Stimulated activated CD4-positive, alpha-beta T cell treated with anti-CD3 and anti-CD28 coated beads, Interleukin-15, amount 100 ng/mL, for 24 hours (primary cell): ENCODE measurements around the gene PACS2.
"Not testable (repeated sequence)": the region's sequence is repeated elsewhere in the genome, so short reads cannot be mapped to it uniquely, and the experiment has no call there.

ENCODE experiments used
- DNase-seq: peaks from one replicate; pipeline ENCODE4 v3.0.0-alpha.2; 2020

The PACS2 gene

DNA sequence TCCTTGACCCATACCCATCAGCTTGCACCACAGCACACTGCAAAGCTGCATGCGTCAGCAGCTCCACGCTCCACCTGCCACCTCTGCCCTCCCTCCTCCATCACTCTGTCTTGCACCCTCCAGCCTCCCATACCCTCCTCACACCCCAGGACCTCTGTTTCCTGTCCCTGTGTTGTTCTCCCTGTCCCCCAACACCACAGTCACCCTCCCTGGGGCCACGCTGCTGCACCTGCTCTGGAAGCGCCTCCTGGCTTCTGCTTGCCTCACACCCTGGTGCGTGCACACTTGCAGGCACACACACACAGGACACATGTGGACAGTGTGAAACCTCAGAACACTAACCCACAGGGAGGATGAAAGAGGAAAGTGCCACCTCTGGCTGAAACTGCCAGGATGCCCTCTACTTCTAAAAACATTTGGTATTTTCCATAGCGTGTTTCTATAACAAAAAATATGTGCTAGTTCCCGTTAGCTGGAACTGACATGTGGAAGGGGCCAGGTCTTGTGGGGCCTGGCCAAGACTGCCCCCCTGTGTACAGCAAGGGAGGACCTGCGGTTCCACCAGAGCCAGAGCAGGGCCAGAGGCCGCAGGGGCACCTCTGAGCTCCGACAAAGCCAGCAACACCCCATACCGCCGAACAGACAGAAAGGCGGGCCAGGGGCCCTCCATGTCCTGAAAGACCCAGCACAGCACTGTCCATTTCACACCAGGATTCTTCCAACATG is 23.8 kb upstream of the PACS2 start:
- no peak for DNase-seq

DNA sequence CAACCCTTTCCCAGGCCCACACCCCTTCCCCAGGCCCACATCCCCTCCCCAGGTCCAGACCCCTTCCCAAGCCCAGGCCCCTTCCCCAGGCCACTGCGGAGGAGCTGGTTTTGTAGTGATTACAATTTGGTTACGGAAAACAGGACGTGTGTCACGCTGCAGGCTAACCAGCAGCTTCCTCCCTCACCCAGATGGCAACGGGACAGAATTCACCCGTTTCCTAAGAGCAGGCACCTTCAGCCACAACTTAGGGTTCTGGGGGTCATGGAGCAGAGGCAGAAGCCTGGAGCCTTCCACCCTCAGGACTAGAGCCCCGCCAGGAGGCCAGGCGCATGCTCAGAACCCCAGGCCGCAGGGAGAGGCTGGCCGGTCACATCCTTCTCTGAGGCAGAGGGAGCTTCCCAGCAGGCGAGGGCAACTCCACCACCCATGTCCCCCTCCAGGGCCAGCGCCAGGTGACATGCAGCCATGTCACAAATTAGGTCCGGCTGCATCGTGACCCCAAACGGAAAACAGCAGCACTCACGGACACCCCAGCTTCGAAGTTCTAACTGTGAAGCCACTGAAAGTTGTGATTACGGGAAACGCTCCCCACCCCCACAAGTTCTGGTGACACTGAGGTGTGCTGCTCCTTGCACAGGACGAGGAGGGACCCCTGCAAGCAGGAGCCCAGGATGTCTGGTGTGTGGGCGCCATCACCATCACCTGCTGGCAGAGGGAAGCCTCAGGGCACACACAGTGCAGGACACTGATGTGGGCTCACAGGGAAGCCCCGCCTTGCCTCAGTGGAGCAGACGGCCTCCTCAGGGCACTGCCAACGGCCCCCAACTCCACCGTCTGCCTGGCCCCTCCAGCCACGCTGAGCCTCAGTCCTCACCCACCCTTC is 21.5 kb upstream of the PACS2 start:
- no peak for DNase-seq

DNA sequence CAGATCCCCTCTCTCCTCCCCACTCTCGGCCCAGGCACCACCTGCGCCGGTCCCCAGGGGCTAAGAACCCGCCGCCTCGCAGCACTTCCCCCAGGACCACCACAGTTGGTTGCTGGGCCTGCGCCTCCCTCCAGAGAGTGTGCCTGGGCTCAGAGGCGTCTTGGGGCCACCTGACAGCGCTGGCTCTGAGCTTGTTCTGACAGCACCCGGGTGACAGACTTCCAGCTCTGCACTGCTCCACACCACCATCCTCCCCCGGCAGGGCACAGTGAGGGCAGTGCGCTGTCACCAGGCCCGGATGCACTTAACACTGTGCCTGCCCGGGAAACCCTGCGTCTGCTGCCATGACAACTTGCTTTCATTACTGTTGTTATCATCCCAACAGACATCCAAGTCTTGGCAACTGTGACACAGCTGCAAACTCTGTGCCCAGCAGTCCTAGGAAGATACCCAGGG is 20.4 kb upstream of the PACS2 start:
- DNase-seq, result peak; percentile 69

DNA sequence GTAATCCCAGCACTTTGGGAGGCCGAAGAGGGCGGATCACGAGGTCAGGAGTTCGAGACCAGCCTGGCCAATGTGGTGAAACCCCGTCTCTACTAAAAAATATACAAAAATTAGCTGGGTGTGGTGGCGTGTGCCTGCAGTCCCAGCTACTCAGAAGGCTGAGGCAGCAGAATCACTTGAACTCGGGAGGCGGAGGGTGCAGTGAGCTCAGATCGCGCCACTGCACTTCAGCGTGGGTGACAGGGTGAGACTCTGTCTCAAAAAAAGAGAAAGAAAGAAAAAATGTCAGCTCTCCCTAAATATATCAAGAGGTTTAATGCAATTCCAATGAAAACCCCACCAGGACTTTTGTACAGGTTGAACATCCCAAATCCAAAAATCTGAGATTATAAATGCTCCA is 17.2 kb upstream of the PACS2 start:
- not testable (repeated sequence) for DNase-seq

DNA sequence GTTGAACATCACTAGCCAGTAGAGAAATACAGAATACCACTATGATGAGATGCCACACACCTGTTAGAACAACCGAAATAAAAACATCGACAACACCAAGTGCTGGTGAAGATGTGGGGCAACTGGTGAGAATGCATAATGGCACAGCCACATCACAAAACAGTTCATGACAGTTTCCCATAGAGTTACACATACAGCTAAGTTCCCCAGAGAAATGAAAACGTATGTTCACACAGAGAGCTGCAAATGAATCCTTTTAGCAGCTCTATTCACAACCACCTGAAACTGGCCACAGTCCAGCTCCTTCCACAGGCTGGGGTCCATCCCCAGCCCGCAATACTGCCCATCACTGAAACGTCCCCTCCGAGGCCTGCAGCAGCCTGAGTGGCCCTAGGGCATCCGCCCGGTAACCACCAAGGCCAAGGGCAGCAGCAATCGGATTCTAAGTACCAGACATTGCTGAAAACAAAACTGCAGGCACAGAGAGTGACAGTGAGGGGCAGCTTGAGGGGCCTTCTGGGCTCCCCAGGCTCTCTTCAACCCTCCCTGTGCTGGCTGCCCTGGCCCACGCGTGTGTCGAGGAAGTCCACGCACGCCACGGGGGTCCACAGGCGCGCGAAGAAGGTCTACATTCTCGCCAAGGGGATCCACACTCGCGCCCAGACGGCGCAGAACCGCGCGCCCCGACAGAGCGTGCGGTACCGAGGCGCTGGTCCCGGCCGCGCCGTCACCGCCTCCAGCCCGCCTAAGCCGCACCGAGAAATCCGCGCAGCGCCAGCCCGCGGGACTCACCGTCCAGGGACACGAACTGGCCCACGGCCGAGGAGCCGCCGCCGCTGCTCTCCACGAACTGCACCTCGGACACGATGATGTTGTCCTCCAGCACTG is 14.7 kb upstream of the PACS2 start:
- peak; percentile 47 for DNase-seq

DNA sequence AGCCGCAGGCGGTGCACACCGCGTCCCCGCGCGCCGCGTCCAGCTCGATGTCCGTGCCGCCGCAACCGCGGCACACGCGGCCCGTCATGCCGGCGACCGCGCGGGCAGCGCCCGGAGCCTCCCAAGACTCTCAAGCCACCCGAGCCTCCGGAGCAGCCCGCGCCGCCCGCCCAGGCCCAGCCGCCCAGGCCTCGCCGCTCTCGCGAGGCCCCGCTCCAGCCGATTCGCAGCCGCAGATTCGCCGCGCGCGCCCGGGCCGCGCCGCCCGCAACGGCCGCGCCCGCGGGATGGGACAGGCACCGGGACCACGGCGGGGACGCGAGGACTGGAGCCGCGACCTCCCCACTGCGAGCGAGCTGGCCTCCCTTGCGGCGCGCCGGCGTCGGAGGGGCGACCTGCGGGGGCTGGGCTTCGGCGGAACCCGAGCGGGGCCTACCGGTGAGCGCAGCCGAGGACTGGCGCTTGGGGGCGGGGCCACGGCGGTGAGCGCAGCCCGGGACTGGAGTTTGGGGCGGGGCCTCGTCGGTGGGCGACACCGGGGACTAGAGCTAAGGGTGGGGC is 13.9 kb upstream of the PACS2 start, which contains the start of gene BRF1:
TSS of gene BRF1 (minus strand) at position 460 of the 561 bp plus-strand sequence. CDS start at position 88, 372 bp downstream.
- peak; percentile 99 for DNase-seq

DNA sequence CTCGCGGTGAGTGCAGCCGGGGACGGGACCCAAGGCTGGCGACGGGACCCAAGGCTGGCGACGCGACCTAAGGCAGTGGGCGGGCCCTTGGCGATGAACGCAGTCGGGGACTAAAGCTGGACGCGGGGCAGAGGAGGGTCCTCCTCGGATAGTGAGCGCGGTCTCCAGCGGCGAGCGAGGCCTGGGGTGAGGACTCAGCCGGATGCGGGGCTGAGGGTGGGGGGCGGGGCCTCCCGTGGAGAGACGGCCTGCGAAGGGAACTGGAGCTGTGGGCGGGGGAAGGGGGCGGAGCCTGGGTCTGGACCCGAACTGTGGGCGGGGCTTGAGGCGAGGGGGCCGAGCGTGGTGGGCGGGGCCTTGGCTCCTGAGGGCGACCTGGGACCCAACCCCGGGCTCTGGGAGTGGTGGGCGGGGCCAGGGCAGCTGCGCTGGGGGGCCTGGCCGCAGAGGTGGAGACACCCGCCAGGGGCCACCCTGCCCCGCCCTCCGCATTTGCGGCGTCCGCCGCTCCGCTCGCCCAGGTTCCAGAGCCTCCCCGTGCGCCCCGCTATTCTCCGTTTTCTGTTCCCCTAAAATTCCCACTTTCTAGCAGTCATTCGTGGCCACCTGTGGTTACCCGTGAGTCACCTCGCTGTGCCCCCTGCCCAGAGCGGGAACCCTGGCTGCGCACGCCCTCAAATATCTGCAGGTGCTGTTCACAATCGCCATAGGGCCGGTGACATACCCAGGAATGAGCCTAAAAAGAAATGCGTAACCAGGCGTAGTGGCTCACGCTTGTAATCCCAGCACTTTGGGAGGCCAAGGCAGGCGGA is 13.2 kb upstream of the PACS2 start:
- peak; percentile 100 for DNase-seq

DNA sequence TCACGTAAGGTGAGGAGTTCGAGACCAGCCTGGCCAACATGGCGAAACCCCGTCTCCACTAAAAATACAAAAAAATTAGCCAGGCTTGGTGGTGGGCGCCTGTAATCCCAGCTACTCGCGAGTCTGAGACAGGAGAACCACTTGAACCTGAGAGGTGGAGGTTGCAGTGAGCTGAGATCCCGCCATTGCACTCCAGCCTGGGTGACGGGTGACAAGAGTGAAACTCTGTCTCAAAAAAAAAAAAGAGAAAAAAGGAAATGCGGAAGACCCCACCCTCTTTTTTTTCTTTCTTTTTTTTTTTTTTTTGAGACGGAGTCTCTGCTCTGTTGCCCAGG is 12.7 kb upstream of the PACS2 start:
- not testable (repeated sequence) for DNase-seq

DNA sequence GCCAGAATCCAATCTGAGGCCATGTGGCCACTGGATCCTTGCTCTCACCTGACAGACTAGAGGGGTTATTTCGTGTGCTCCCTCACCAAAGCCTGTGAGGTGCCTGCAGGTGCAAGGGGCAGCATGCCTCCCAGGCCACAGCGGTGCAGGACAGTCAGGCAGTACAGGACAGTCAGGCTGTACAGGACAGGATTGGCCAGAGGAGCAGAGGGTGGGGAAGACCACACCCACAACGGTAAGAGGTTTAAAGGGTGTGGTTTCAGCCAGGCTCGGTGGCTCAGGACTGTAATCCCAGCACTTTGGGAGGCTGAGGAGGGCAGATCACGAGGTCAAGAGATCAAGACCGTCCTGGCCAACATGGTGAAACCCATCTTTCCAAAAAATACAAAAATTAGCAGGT is 10.6 kb upstream of the PACS2 start:
- DNase-seq, result no peak

DNA sequence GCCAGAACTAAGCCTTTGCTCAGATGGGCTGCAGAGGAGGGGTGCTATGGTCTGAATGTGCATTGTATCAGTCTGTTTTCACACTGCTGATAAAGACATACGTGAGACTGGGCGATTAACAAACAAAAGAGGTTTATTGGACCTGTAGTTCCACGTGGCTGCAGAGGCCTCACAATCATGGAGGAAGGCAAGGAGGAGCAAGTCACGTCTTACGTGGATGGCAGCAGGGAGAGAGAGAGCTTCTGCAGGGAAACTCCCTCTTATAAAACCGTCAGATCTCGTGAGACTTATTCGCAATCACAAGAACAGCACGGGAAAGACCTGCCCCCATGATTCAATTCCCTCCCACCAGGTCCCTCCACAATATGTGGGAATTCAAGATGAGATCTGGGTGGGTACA is 10.0 kb upstream of the PACS2 start:
- DNase-seq, result no peak

DNA sequence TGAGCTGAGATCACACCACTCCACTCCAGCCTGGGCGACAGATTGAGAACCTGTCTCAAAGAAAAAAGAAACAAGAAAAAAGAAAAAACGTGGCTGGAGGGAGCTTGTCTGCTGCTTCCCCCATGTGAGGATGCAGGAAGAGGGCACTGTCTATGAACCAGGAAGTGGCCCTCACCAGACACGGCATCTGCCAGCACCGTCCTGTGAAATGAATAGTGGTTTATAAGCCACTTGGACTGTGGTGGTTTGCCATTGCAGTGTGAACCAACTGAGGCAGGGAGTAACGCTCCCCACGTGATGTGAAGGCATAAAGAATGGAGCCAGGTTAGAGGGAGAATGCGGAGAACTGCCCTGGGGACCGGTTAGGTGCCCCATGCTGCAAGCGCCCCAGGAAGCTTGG is 9.2 kb upstream of the PACS2 start:
- DNase-seq, result no peak

DNA sequence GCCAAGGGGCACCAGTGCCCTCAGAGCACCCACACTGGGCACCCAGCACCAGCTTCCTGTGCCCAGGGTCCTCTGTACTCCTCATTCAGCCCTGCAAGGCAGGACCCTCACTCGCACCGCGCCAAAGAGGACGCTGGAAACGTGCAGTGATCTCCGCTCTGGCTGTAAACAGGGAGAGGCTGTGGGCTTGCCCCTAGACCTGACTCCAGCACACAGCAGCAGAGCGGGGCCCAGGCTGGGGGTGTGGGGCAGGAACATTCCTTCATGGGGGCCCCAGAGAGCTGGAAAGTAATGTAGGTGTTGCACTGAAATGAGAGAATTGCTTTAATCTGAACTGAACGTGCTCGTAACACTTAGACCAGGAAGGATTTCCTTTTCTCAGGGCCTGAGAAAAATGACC is 8.8 kb upstream of the PACS2 start:
- DNase-seq, result no peak

DNA sequence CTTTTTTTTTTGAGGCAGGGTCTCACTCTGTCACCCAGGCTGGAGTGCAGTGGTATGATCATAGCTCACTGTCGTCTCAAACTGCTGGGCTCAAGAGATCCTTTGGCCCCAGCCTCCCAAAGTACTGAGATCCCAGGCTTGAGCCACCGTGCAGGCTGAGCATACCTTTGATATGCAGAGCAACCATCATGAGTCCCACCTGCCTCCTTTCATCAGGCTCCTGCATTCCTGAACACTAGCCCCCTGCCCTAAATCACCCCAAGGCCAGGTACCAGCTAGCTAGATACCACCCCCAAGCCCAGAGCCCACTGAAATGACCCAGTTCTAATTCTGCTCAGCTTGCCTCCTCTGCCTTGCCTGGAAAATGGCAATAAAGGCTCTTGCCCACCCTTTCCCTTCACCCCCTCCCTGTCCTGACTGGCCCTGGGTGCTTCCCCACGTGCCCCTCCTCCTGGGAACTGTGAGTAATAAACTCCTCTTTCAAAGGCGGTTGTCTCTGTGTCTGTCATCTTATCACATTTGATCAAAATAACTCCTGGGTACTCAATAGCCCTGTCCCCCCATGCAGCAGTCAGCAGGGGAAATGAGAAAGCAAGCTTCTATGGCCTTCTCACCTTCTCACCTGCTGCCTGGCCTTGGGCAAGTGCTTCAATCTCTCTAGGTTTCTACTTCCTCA is 7.4 kb upstream of the PACS2 start:
- DNase-seq, result no peak

DNA sequence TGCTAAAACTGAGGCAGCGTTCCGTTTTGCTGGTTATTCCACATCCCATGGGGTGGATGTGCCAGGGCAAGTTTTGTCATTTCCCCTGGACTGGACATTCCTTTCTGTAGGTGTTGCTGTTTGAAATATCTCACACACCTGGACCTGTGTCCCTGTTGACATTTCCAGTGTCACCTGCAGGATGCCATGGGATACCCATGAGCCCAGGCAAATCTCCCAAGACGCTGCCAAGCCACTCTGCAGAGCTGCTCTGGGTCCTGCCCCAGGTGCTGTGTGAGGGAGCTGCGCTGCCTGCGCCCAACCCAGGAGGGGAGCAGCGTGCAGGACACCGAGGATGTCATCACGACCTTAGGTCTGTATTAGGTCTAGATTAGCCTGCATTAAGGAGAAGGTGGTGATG is 5.2 kb upstream of the PACS2 start:
- no peak for DNase-seq

DNA sequence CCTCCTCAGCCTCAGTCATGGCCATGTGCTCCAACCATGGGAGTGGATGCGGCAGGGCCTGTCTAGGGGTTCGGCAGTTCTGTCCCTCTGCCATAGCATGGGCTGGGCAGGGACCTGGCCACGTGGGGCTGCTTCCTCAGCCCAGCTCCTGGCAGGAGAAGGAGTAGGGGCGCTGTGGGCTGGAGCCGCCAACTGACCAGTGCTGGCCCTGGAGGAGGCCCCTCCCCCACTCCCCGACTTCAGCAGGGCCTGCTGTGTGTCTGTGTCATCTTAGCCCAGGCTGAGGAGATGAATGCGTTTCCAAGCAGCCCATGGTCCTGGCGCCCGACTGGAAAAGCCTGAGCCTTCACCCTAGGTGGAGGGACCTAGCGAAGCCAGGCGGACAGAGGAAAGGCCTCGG is 2.7 kb upstream of the PACS2 start:
- DNase-seq, result no peak

DNA sequence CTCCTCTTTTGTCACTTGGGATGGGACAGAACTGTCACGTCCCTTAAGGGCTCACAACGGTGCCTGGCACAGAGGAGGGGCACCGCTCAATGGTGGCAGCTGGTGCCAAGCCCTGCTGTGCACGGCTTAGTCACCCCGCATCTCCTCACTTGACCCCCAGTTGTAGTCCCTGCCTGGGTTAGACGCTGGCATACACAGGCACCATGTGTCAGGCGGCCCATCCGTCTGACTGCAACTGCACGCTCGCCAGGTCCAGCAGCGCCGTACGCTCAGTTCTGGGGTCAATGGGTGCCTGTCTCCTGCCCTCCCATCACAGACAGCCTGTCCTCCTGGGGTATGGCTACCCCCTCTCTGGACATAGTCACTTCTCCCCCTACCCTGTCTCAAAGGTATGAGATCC is 1.6 kb upstream of the PACS2 start:
- no peak for DNase-seq

DNA sequence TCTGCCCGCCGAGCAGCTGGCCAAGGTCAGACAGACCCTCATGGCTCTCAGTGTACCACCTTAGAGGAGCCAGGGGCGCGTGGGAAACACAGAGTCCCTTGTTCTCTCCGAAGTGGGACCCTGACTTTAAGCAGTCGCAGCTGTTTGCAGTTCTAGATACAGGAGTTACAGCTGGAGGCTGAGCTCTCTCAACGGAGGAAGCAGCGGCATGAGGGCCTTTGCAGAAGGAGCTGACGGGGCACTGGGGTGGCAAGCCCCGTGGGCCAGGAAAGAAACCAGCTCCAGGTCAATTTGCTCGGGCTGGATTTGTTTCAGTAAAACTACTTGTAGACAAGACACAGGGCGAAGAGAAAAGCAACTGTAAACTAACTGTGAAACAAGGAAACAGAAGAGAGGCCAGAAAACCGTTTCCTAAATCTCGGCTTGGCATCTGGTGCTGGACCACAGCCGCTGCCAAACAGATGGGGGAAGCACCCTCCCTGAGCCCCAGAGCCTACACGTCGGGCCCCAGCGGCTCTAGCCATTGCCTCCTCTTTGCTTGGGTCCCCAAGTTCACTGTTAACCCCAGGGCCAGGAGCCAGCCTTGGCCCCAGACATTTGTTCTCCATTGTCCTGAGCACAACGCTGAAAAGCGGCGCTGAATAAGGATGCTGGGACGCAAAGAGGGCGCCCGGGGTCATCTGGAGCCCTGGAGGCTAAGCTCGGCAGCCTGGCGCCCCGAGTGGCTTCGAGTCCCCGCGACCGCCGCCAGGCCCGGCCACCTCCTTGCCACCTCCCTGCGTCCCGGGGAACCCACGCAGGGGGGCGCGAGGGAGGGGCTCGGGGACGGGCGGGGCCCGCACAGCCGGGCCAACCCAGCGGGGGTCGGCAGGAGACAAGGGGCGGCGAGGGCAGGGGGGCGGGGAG is 914 bp upstream of the PACS2 start:
- peak; percentile 47 for DNase-seq

DNA sequence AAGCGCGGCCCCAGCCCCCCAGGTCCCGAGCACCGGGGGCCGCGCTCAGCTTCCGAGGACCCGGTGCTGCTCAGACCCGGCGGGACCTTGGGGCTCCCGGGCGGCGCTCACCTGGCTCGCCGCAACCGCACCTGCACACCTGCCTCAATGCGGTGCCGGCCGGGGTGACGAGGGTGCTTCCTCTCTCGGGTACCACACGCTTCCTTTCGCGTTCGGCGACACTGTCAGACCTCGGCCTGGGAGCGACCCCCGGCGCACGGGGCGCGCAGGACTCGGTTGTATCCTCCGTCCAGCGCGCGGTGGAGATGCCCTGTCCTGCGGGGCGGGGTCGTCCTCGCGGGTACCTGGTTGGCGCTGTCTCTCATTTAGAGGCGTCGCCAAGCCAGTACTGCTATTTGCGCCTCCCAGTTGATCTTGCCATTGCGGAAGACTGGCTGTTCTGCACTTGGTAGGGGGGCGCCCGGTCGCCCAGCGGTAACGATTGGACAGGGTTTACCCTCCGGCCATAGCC is 718 bp downstream of the PACS2 start:
- DNase-seq, result peak; percentile 52

DNA sequence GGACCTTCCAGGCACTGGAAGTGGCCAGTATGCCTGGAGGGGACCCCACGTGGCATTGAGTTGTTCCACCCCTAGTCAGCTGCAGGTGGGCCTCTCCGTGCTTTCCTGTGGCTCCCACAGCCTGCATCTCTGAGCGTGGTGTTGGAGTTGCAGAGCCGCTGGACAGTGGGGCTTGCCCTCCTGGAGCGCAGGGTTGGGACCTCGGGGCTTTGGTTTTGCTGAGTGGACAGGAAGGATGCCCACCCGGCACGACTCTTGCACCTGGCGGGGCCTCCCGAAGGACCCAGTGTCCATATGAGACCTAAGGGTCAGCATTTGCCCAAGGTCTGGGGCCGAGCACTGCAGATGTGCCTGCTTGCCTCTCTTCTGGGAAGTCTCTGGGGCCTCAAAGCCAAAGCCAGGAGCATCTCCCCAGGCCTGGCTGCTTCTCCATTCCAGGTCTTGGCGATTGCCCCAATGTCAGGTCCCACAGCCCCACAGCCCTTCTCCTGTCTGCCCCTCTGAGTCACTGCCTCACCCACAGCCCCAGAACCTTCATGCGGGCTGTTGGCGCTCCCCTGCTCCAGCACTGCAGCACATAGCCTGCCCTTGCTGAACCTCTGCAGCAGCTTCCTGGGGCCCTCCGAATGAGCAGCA is 1.5 kb downstream of the PACS2 start:
- DNase-seq, result peak; percentile 30

DNA sequence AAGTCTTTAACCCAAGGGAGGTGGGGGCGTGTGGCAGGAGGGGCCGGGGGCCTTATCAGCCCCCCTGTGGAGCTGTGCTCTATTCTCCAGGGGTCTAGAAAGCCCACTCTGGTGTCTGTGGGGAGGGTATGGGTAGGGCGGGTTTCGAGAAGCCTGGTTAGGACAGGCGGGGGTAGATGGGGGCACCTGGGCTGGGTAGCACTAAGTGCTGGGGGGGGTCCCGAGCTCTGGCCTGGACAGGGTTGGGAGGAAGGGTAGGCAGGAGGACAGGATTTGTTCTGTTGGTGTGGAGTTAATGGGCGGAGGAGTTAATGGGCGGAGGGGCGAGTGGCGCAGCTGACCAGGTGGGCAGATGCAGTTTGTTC is 2.0 kb downstream of the PACS2 start:
- no peak for DNase-seq
